ENCODE measurements around the gene ELOVL3. TPM values are rescaled to one million over a fixed set of nuclear protein-coding genes. Genes with fewer than 3 reads are reported as not detected.

Gene ELOVL3
- total and polyA plus RNA-seq, 9 of the 15 experiments (the other 6 are each of a cell fraction or from before 2014, with no cell fraction given): 0.32 to 3.3 (median 0.87) TPM

GRCh38 chr10:102241032-102241443 is 14.9 kb downstream of the ELOVL3 start:
- ChIA-PET CTCF (ENCODE audit: low intra/inter-chr PET ratio) (interaction anchor here (0.9 kb wide), 1 partner anchor 110 kb away, joined by 4 read pairs; no protein-coding TSS in a partner anchor), POLR2A (interaction anchor here (0.6 to 1.3 kb wide), 5 partner anchors 10 to 181 kb away, joined by 3 to 10 read pairs (median 4); partner anchors contain the start of gene ELOVL3)
- 13% methylated on average over 8 of the region's 20 CpGs for WGBS (ENCODE audit: insufficient coverage, low coverage, missing lambda C conversion rate)
- H3K27ac ChIP-seq (ENCODE audit: extremely low read depth, low read depth, low read length): no peak overlapping the region
- no peak for DNase-seq (ENCODE audit: extremely low read depth in 1 of 4, low spot score in 3 of 4)
- H2AFZ ChIP-seq (ENCODE audit: low read depth, low read length): peak overlapping the region; percentile 76
- peak overlapping the region; percentile 38 to 85; a peak in 3 of 4 replicates for H3K9ac ChIP-seq (ENCODE audit: insufficient read depth in 1 of 2, low read depth in 2 of 2, low read length in 2 of 2)
- no peaks in the 10 kb centered on the region; the same call in 1 of the 2 replicates for H4K20me1 ChIP-seq (replicated peaks; ENCODE audit: control insufficient read depth, insufficient read depth, low read length)
- peak overlapping the region; percentile 61 for H3K4me3 ChIP-seq
- BruUV-seq (replicated peaks): no TSS peak
- FAIRE-seq: no peak
- peaks cover 0 to 4% of the 10 kb centered on the region in 2 experiments; a peak in 1 of 5 replicates for H3K27me3 ChIP-seq (ENCODE audit: control insufficient read depth in 2 of 2, insufficient read depth in 2 of 2, low read length in 2 of 2)
- peak; percentile 40 for ATAC-seq
- H3K9me1 ChIP-seq (ENCODE audit: control insufficient read depth, insufficient read depth, low read length): no peaks in the 10 kb centered on the region
- H3K9me3 ChIP-seq (replicated peaks; ENCODE audit: control insufficient read depth, insufficient read depth, low read depth, low read length): no peaks in the 10 kb centered on the region
- H3K79me2 ChIP-seq (ENCODE audit: control insufficient read depth, insufficient read depth, low read length): peaks cover 8% of the 10 kb centered on the region
- peaks cover 7 to 17% of the 10 kb centered on the region in 2 experiments; a peak in 4 of 5 replicates for H3K4me1 ChIP-seq (replicated peaks in 1 of 2; ENCODE audit: control insufficient read depth in 2 of 2, insufficient read depth in 2 of 2, low read length in 2 of 2)
- intact Hi-C loops (cut with micrococcal nuclease): no loop called here
- in situ Hi-C loops (cut with MboI): loop anchor here (25.0 kb wide), 1 partner anchor 346 kb away; no protein-coding TSS in a partner anchor
- H3K36me3 ChIP-seq (ENCODE audit: control insufficient read depth, insufficient read depth, low read length): no peaks in the 10 kb centered on the region
- H3K4me2 ChIP-seq (ENCODE audit: insufficient read depth, low read length): peak overlapping the region; percentile 87
- TF ChIP-seq SUPT5H (IDR thresholded peaks at IDR 0.05) (no peak), PREB (CRISPR knock-in tag; IDR thresholded peaks at IDR 0.05) (no peak), GTF2B (IDR thresholded peaks at IDR 0.05; ENCODE audit: extremely low read depth, insufficient read length) (no peak), ZNF780A (CRISPR knock-in tag; IDR thresholded peaks at IDR 0.05) (no peak), MAFG (tag; conservative IDR thresholded peaks at IDR 0.05) (no peak), MLLT1 (IDR thresholded peaks at IDR 0.05) (no peak), CREB5 (CRISPR knock-in tag; IDR thresholded peaks at IDR 0.05) (no peak), POLR2AphosphoS2 (IDR thresholded peaks at IDR 0.05; ENCODE audit: low read length) (no peak), SMC3 (conservative IDR thresholded peaks at IDR 0.05; ENCODE audit: insufficient read depth, low read depth, low read length) (no peak), PBX2 (CRISPR knock-in tag; IDR thresholded peaks at IDR 0.05; ENCODE audit: low read depth) (no peak), PBX2 (tag; conservative IDR thresholded peaks at IDR 0.05; ENCODE audit: low read depth) (no peak), MTA1 (IDR thresholded peaks at IDR 0.05; ENCODE audit: borderline replicate concordance) (no peak), ELK3 (CRISPR knock-in tag; IDR thresholded peaks at IDR 0.05) (no peak)

Data from K562 (cell line).